Tibial nerve (tissue), 4 donors: Measurements from ENCODE around the gene ANAPC2. TPM values are rescaled to one million over a fixed set of nuclear protein-coding genes. Genes with fewer than 3 reads are reported as not detected.

Experiments
- DNase-seq, 2 donors: peaks; one replicate each; pipeline ENCODE4 v3.0.0-alpha.2; 2019; ENCODE audit warnings: low spot score in 2 of 2
- H3K27ac ChIP-seq, 4 donors: fragments of 200-600 bp; sonication (generic) in 3 of 4; one replicate each; pipeline ENCODE4 v1.5.1; 2017 to 2019; ENCODE audit warnings: mild to moderate bottlenecking in 1 of 4
- H3K27me3 ChIP-seq, 2 donors: fragments of 200-600 bp; sonication (generic) in 1 of 2; one replicate each; pipeline versions ENCODE4 v1.5.1 to v1.6.0; 2017 to 2019
- H3K36me3 ChIP-seq, 3 donors: fragments of 200-600 bp; sonication (generic); one replicate each; pipeline ENCODE4 v1.5.1; 2018 to 2019
- H3K4me1 ChIP-seq, 4 donors: fragments of 200-600 bp; sonication (generic) in 3 of 4; one replicate each; pipeline ENCODE4 v1.5.1; 2017 to 2019
- H3K4me3 ChIP-seq, 4 donors: fragments of 200-600 bp; sonication (generic) in 3 of 4; one replicate each; pipeline ENCODE4 v1.5.1; 2017 to 2019; ENCODE audit warnings: mild to moderate bottlenecking in 1 of 4, moderate library complexity in 1 of 4
- H3K9me3 ChIP-seq, 4 donors: fragments of 200-600 bp; sonication (generic) in 3 of 4; one replicate each; pipeline ENCODE4 v1.5.1; 2017 to 2019
- EP300 ChIP-seq, 2 donors: sonication (generic); formaldehyde crosslinking; IDR thresholded peaks; one replicate each; pipeline ENCODE4 v1.6.1; 2017; ENCODE audit warnings: antibody characterized with exemption in 2 of 2, mild to moderate bottlenecking in 1 of 2
- POLR2A ChIP-seq, 2 donors: fragments of 450-650 bp; IDR thresholded peaks; one replicate each; pipeline ENCODE4 v1.6.1; 2017; ENCODE audit warnings: antibody characterized with exemption in 2 of 2, mild to moderate bottlenecking in 2 of 2, moderate library complexity in 2 of 2
- WGBS, 2 donors: methylation state at CpG; one replicate each; pipeline ENCODE4 v1.1.5; 2018; 5-methylcytosine and 5-hydroxymethylcytosine counted together
- total RNA-seq, 4 donors: library from RNA; depleted of rRNA; stranded (reverse); fragments of >200 nt; gene quantifications; one replicate each; pipeline ENCODE4 v1.1.0, GENCODE V29; 2016
- TF ChIP-seq, protein P1 (sequence below), 5 experiments: fragments of 200-600 bp in 3 of 5; fragments of 450-650 bp in 2 of 5; sonication (generic) in 3 of 5; IDR thresholded peaks; one replicate each; pipeline ENCODE4 v1.5.1; 2016 to 2019; ENCODE audit warnings: antibody characterized with exemption in 5 of 5, mild to moderate bottlenecking in 3 of 5, moderate library complexity in 2 of 5

ANAPC2 gene
- total RNA-seq, 4 donors from 2014 or later, result 41.6 to 73.0 (median 58.9) TPM

DNA sequence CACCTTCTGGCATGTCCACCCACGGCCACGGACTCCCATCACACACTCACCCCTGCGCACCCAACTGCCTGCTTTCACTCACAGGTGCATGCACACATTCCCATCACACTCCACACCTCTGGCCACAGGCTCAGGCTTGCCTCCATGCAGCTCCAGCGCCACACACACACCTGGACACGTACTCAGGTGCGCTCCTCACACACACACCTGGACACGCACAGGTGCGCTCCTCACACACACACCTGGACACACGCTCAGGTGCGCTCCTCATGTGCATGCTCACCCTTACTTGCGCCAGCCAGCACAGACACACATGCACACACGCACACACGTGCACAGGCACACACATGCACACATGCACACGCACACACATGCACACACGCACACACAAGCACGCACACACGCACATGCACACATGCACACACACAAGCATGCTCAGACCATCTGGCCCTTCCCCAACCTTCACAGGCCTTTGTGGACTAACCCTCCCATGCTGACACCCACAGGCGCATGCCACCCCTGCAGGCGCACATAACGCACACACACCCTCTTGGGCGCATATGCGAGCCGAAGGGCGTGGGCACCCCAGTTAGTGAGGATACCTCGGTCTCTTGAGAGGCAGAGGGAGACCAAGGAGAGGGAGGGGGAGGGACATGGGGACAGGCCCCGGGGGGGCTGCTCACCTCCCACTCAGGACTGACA is 41.1 kb downstream of the ANAPC2 start:
- DNase-seq, result no peak
- H3K4me3 ChIP-seq, result no peak overlapping the region
- TF ChIP-seq, protein P1, sequence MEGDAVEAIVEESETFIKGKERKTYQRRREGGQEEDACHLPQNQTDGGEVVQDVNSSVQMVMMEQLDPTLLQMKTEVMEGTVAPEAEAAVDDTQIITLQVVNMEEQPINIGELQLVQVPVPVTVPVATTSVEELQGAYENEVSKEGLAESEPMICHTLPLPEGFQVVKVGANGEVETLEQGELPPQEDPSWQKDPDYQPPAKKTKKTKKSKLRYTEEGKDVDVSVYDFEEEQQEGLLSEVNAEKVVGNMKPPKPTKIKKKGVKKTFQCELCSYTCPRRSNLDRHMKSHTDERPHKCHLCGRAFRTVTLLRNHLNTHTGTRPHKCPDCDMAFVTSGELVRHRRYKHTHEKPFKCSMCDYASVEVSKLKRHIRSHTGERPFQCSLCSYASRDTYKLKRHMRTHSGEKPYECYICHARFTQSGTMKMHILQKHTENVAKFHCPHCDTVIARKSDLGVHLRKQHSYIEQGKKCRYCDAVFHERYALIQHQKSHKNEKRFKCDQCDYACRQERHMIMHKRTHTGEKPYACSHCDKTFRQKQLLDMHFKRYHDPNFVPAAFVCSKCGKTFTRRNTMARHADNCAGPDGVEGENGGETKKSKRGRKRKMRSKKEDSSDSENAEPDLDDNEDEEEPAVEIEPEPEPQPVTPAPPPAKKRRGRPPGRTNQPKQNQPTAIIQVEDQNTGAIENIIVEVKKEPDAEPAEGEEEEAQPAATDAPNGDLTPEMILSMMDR (IDR thresholded peaks at IDR 0.05), result no peak
- TF ChIP-seq EP300 (IDR thresholded peaks at IDR 0.05) (no peak), POLR2A (IDR thresholded peaks at IDR 0.05) (no peak)
- H3K9me3 ChIP-seq, result no peaks in the 10 kb centered on the region
- H3K27me3 ChIP-seq, result peaks cover 0 to 60% of the 10 kb centered on the region in 2 donors
- H3K36me3 ChIP-seq, result no peaks in the 10 kb centered on the region
- H3K27ac ChIP-seq, result no peak overlapping the region
- WGBS, 2 donors, result 83 to 89% methylated on average over 25 to 26 of the region's 26 CpGs
- H3K4me1 ChIP-seq, result no peaks in the 10 kb centered on the region

GRCh38 chr9:137146527-137146918 is 41.8 kb downstream of the ANAPC2 start:
- H3K4me3 ChIP-seq, result no peak overlapping the region
- TF ChIP-seq EP300 (IDR thresholded peaks at IDR 0.05), result no peak
- TF ChIP-seq POLR2A (IDR thresholded peaks at IDR 0.05), result no peak
- TF ChIP-seq, protein P1 (IDR thresholded peaks at IDR 0.05), result no peak
- H3K4me1 ChIP-seq, result no peaks in the 10 kb centered on the region
- WGBS, 2 donors, result 46 to 59% methylated on average over 6 of the region's 9 CpGs
- no peak for DNase-seq
- no peaks in the 10 kb centered on the region for H3K36me3 ChIP-seq
- no peaks in the 10 kb centered on the region for H3K9me3 ChIP-seq
- H3K27me3 ChIP-seq, result peaks cover 0 to 67% of the 10 kb centered on the region in 2 donors
- H3K27ac ChIP-seq, result no peak overlapping the region

DNA sequence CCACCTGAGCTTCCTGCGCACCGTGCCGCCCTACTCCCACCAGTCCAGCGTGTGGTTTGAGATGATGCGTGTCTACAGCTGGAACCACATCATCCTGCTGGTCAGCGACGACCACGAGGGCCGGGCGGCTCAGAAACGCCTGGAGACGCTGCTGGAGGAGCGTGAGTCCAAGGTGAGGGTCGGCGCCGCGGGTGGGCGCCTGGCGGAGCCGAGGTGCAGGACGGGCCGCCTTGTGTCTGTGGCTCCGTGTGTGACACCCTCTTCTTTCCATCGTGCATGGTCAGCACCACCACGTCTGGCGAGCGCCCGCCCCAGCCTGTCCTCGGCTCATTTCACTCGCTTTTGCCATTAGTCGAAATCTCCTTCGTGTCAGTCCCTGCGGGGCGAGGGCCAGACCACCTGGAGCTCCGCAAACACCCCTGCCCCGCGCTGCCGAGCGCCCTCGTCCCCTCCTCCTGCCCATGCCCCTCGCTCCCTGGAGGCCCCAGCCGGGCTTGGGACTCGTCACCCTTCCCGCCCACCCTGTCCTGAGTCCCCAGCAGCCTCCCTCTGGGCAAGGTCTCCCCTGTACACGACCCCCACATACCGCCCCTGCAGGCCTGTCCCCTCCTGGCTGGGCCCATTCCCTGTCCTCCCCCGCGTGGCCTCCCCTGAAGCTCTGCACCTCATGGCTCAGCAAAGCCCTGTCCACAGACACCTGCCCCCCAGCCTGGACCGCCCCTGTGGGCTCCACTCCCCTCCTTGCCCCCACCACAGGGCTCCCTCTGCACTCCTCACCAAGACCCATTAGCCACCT is 42.4 kb downstream of the ANAPC2 start:
- Histone ChIP-seq H3K9me3 (no peaks in the 10 kb centered on the region), H3K27me3 (peaks cover 0 to 73% of the 10 kb centered on the region in 2 donors), H3K36me3 (no peaks in the 10 kb centered on the region), H3K4me3 (no peak overlapping the region), H3K4me1 (no peaks in the 10 kb centered on the region), H3K27ac (no peak overlapping the region)
- DNase-seq, result no peak
- WGBS, 2 donors, result 53 to 55% methylated on average over 47 to 48 of the region's 49 CpGs
- TF ChIP-seq, protein P1 (IDR thresholded peaks at IDR 0.05), result no peak
- TF ChIP-seq EP300 (IDR thresholded peaks at IDR 0.05) (no peak), POLR2A (IDR thresholded peaks at IDR 0.05) (no peak)

- TF ChIP-seq EP300 (IDR thresholded peaks at IDR 0.05) (no peak), POLR2A (IDR thresholded peaks at IDR 0.05) (no peak)
- TF ChIP-seq, protein P1 (IDR thresholded peaks at IDR 0.05), result no peak
- H3K4me3 ChIP-seq, result no peak overlapping the region
- H3K27ac ChIP-seq, result no peak overlapping the region
- no peak for DNase-seq
- peaks cover 0 to 89% of the 10 kb centered on the region in 2 donors for H3K27me3 ChIP-seq
- WGBS, 2 donors, result 51 to 61% methylated on average over 4 of the region's 4 CpGs
- no peaks in the 10 kb centered on the region for H3K9me3 ChIP-seq
- peaks cover 0 to 6% (median 0%) of the 10 kb centered on the region in 4 donors for H3K4me1 ChIP-seq
- no peaks in the 10 kb centered on the region for H3K36me3 ChIP-seq
Measured at GRCh38 chr9:137143459-137143858, 44.9 kb downstream of the ANAPC2 start.
